Muscle of arm (tissue), 14 donors: ENCODE results near the gene SLAMF8. TPM values are rescaled to one million over a fixed set of nuclear protein-coding genes. Genes with fewer than 3 reads are reported as not detected.

Experiments used
- DNase-seq: peaks from one replicate; pipeline ENCODE4 v3.0.0-alpha.2; 2013
- long read RNA-seq, 11 donors: transcript quantifications; one replicate each; lab custom pipeline, GENCODE V29; 2026
- polyA plus RNA-seq, 12 donors: library from polyadenylated mRNA; unstranded; fragments of 120-200 nt; gene quantifications; one replicate each; pipeline ENCODE4 v1.2.1, GENCODE V29; 2013; ENCODE audit not compliant: insufficient read length in 12 of 12

The SLAMF8 gene
- polyA plus RNA-seq = 1 to 10 TPM in 1 of 12 donors, under 1 TPM in 7, not detected in 4; 0.05 to 2.0 (median 0.42) TPM
- long read RNA-seq, donor 1 = 0 reads
- long read RNA-seq, donor 2 = 0 reads
- long read RNA-seq, donor 3, partial matches to known transcripts = 0 of 1 reads
- long read RNA-seq, donor 3, other reads (novel, unspliced or antisense) = 0 of 1 reads
- long read RNA-seq, donor 4 = 0 reads
- long read RNA-seq, donor 5 = 0 reads
- long read RNA-seq, donor 6 = 0 reads
- long read RNA-seq, donor 7 = 0 reads
- long read RNA-seq, donor 8 = 0 reads
- long read RNA-seq, donor 9 = 0 reads
- long read RNA-seq, donor 10 = 0 reads
- long read RNA-seq, donor 11 = 0 reads

- no peak for DNase-seq
Observed at GRCh38 chr1:159826441-159827101, at the start of gene SLAMF8. TSS of gene SLAMF8 (plus strand) at chr1:159826873. CDS start at chr1:159826899, 26 bp downstream.

GRCh38 chr1:159778266-159778665 is 48.4 kb upstream of the SLAMF8 start:
- DNase-seq = no peak

GRCh38 chr1:159779403-159779851 is 47.2 kb upstream of the SLAMF8 start:
- no peak for DNase-seq

GRCh38 chr1:159780583-159781582 is 45.8 kb upstream of the SLAMF8 start, which contains the start of gene DUSP23:
TSS of gene DUSP23 (plus strand) at chr1:159780962. CDS start at chr1:159781101, 139 bp downstream.
- peak; percentile 98 for DNase-seq

GRCh38 chr1:159781992-159782391 is 44.7 kb upstream of the SLAMF8 start:
- no peak for DNase-seq

GRCh38 chr1:159783724-159784123 is 42.9 kb upstream of the SLAMF8 start:
- no peak for DNase-seq

GRCh38 chr1:159786465-159786864 is 40.2 kb upstream of the SLAMF8 start:
- no peak for DNase-seq

GRCh38 chr1:159786966-159787365 is 39.7 kb upstream of the SLAMF8 start:
- no peak for DNase-seq

- no peak for DNase-seq
Observed at GRCh38 chr1:159790237-159790917, 36.3 kb upstream of the SLAMF8 start.

GRCh38 chr1:159791031-159791430 is 35.6 kb upstream of the SLAMF8 start:
- DNase-seq = no peak

- no peak for DNase-seq
Observed at GRCh38 chr1:159791461-159791860, 35.2 kb upstream of the SLAMF8 start.

GRCh38 chr1:159795534-159795933 is 31.1 kb upstream of the SLAMF8 start:
- DNase-seq = no peak

GRCh38 chr1:159798893-159799292 is 27.8 kb upstream of the SLAMF8 start:
- DNase-seq = peak; percentile 59

- no peak for DNase-seq
Observed at GRCh38 chr1:159799446-159799985, 27.2 kb upstream of the SLAMF8 start.

GRCh38 chr1:159800177-159800930 is 26.3 kb upstream of the SLAMF8 start:
- DNase-seq = no peak

GRCh38 chr1:159802111-159802510 is 24.6 kb upstream of the SLAMF8 start, which contains the start of gene FCRL6:
TSS of gene FCRL6 (plus strand) at chr1:159802360. CDS start at chr1:159802425, 65 bp downstream.
- DNase-seq = no peak

- no peak for DNase-seq
Observed at GRCh38 chr1:159803956-159804689, 22.6 kb upstream of the SLAMF8 start.

GRCh38 chr1:159804924-159805323 is 21.7 kb upstream of the SLAMF8 start:
- DNase-seq = no peak

- no peak for DNase-seq
Observed at GRCh38 chr1:159815926-159816325, 10.7 kb upstream of the SLAMF8 start.
